Hepatocyte (in vitro differentiated cells): ENCODE data around the gene BCL11A.

ENCODE experiments used
- EZH2 ChIP-seq: fragments of 200-600 bp; sonication (generic); IDR thresholded peaks from 2 replicates; pipeline ENCODE4 v1.6.1; 2016; ENCODE audit warnings: antibody characterized with exemption, mild to moderate bottlenecking, borderline replicate concordance
- EZH2phosphoT487 ChIP-seq: fragments of 200-600 bp; sonication (generic); IDR thresholded peaks from one replicate; pipeline ENCODE4 v1.6.1; 2018; ENCODE audit warnings: antibody characterized with exemption, mild to moderate bottlenecking, low read depth, moderate library complexity; ENCODE audit not compliant: unreplicated experiment, severe bottlenecking
- TF ChIP-seq, protein P1 (sequence below): fragments of 200-600 bp; sonication (generic); IDR thresholded peaks from 2 replicates; pipeline ENCODE4 v1.5.1; 2016; ENCODE audit warnings: antibody characterized with exemption, mild to moderate bottlenecking; ENCODE audit not compliant: poor library complexity

DNA sequence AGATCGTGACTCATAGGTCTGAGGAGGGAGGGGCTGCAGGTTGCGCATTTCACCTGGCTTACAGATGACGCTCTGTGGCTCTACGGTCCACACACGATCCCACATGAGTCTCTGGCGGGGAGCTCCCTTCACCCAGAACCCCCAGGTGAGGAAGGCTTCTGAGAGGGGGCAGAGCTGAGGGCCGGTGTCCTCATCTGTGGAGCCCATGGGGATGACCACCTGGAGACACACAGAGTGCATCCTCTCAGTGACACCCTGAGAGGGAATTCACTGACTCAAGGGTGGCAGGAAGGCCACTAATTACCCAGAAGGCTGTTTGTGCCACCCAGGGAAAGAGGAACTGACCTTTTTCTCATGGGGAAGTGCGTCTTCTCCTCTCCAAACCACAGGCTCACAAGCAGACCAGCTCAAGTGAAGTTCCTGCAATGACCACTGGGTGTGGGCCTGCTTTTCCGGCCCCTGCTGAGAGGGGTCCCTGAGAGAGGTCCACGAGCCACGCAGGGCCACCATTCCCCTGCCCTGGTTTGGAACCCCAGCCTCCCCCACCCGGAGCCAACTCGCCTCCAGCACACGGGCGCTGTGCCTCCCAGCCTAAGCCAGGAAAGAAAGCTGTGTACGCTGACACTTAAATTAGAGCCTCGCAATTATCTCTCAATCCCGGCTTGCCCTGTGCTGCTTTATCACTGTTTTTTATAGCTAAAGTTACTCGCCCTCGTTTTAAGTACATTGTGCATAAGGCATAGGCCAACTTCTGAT lies 114.1 kb downstream of the BCL11A start:
- TF ChIP-seq, protein P1, sequence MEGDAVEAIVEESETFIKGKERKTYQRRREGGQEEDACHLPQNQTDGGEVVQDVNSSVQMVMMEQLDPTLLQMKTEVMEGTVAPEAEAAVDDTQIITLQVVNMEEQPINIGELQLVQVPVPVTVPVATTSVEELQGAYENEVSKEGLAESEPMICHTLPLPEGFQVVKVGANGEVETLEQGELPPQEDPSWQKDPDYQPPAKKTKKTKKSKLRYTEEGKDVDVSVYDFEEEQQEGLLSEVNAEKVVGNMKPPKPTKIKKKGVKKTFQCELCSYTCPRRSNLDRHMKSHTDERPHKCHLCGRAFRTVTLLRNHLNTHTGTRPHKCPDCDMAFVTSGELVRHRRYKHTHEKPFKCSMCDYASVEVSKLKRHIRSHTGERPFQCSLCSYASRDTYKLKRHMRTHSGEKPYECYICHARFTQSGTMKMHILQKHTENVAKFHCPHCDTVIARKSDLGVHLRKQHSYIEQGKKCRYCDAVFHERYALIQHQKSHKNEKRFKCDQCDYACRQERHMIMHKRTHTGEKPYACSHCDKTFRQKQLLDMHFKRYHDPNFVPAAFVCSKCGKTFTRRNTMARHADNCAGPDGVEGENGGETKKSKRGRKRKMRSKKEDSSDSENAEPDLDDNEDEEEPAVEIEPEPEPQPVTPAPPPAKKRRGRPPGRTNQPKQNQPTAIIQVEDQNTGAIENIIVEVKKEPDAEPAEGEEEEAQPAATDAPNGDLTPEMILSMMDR = peak; percentile 29
- TF ChIP-seq EZH2 (no peak), EZH2phosphoT487 (no peak)
